Right lobe of liver (tissue), 6 donors: ENCODE results near the gene ANXA4. TPM values are rescaled to one million over a fixed set of nuclear protein-coding genes. Genes with fewer than 3 reads are reported as not detected.
"Not testable (repeated sequence)": the region's sequence is repeated elsewhere in the genome, so short reads cannot be mapped to it uniquely, and the experiment has no call there.

Experiments used
- ATAC-seq, 4 donors: fragments of 200-7000 bp; cut with Tn5 transposase; one replicate each; pipeline ENCODE4 v1.9.1; 2020; ENCODE audit warnings: mild to moderate bottlenecking in 4 of 4, moderate library complexity in 4 of 4
- DNase-seq, 3 donors: peaks; one replicate each; pipeline ENCODE4 v3.0.0-alpha.2; 2020
- H3K27ac ChIP-seq, 3 donors: fragments of 200-600 bp; one replicate each; pipeline ENCODE4 v1.8.0; 2022
- H3K27me3 ChIP-seq, 2 donors: fragments of 200-600 bp; one replicate each; pipeline ENCODE4 v1.8.0; 2022
- H3K36me3 ChIP-seq, 4 donors: fragments of 200-600 bp; sonication (generic) in 1 of 4; one replicate each; pipeline versions ENCODE4 v1.5.1 to v1.8.0; 2017 to 2022; ENCODE audit warnings: control low read depth in 1 of 4
- H3K4me1 ChIP-seq, 4 donors: fragments of 200-600 bp; sonication (generic) in 1 of 4; one replicate each; pipeline versions ENCODE4 v1.5.1 to v1.8.0; 2017 to 2022; ENCODE audit warnings: control low read depth in 1 of 4
- H3K4me3 ChIP-seq, 3 donors: fragments of 200-600 bp; one replicate each; pipeline ENCODE4 v1.8.0; 2022
- H3K9me3 ChIP-seq, 4 donors: fragments of 200-600 bp; sonication (generic) in 1 of 4; one replicate each; pipeline versions ENCODE4 v1.5.1 to v1.8.0; 2017 to 2022; ENCODE audit warnings: control low read depth in 1 of 4
- POLR2A ChIP-seq: fragments of 450-650 bp; IDR thresholded peaks from one replicate; pipeline ENCODE4 v1.6.1; 2017; ENCODE audit warnings: antibody characterized with exemption, mild to moderate bottlenecking
- WGBS: methylation state at CpG from one replicate; pipeline ENCODE4 v1.1.6; 2018; ENCODE audit warnings: low coverage, low lambda C conversion rate; ENCODE audit not compliant: insufficient coverage; ENCODE audit errors: missing lambda C conversion rate; 5-methylcytosine and 5-hydroxymethylcytosine counted together
- intact Hi-C, 2 donors: fragments of 100-400 bp; cut with DNase I; formaldehyde crosslinking; loops; one replicate each; pipeline versions ENCODE4 v1.11.2 to v1.14.1; 2022
- total RNA-seq, 6 experiments: library from RNA; depleted of rRNA in 2 of 6; stranded (reverse); fragments of >200 nt in 2 of 6; fragmentation: NEBNext Ultra II Directional in 3 of 6; extraction: Animal tissue kit (Norgen Biotek cat#: 25700) in 3 of 6; gene quantifications; one replicate each; pipeline versions ENCODE4 v1.1.0 to v1.2.4, GENCODE V29; 2016 to 2023
- TF ChIP-seq, protein P1 (sequence below), 4 donors: fragments of 200-600 bp in 3 of 4; fragments of 450-650 bp in 1 of 4; IDR thresholded peaks; one replicate each; pipeline versions ENCODE4 v1.5.1 to v1.8.0; 2016 to 2022; ENCODE audit warnings: antibody characterized with exemption in 4 of 4, mild to moderate bottlenecking in 2 of 4
- donor health status: DM: no; HTN: yes; CAD: no.
- donor health status: DM: no; HTN: no; CAD: no.
- donor health status: DM: no; HTN: no; CAD: no.
- donor health status: DM: no; HTN: yes; CAD: no.
- donor health status: DM: no; HTN: yes; CAD: no.

The ANXA4 gene
- total RNA-seq, 6 experiments from 2014 or later, result 53.5 to 173 (median 92.1) TPM

DNA sequence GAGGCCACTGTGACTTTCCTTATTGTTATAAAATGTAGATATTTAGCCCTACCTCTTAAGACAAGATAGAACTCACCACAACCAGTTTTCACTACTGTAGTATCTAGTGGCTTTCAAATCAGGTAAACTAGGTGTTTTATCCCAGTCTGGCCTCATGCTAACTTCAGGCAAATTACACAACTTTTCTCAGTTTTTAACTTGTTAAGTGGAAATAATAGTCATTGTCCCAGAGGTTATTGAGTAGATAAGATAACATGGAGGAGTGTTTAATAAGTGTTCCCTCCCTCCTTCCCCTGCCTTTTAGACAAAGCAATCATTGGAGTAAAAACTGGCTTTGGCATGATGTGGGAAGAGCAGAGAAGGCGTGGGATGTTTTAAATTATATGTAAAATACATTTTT lies 27.3 kb downstream of the ANXA4 start:
- no peaks in the 10 kb centered on the region for H3K27me3 ChIP-seq
- H3K4me1 ChIP-seq, result peaks cover 0 to 21% (median 6%) of the 10 kb centered on the region in 4 donors
- no peak for DNase-seq
- no peaks in the 10 kb centered on the region for H3K36me3 ChIP-seq
- H3K4me3 ChIP-seq, result no peak overlapping the region
- intact Hi-C loops, result no loop called here
- ATAC-seq, result no peak
- WGBS, result 86% methylated on average over 1 of the region's 1 CpG
- H3K27ac ChIP-seq, result peak overlapping the region in 1 of 3 donors; percentile 42
- TF ChIP-seq POLR2A, result no peak
- TF ChIP-seq, protein P1, sequence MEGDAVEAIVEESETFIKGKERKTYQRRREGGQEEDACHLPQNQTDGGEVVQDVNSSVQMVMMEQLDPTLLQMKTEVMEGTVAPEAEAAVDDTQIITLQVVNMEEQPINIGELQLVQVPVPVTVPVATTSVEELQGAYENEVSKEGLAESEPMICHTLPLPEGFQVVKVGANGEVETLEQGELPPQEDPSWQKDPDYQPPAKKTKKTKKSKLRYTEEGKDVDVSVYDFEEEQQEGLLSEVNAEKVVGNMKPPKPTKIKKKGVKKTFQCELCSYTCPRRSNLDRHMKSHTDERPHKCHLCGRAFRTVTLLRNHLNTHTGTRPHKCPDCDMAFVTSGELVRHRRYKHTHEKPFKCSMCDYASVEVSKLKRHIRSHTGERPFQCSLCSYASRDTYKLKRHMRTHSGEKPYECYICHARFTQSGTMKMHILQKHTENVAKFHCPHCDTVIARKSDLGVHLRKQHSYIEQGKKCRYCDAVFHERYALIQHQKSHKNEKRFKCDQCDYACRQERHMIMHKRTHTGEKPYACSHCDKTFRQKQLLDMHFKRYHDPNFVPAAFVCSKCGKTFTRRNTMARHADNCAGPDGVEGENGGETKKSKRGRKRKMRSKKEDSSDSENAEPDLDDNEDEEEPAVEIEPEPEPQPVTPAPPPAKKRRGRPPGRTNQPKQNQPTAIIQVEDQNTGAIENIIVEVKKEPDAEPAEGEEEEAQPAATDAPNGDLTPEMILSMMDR (IDR thresholded peaks at IDR 0.05), result no peak
- no peaks in the 10 kb centered on the region for H3K9me3 ChIP-seq

DNA sequence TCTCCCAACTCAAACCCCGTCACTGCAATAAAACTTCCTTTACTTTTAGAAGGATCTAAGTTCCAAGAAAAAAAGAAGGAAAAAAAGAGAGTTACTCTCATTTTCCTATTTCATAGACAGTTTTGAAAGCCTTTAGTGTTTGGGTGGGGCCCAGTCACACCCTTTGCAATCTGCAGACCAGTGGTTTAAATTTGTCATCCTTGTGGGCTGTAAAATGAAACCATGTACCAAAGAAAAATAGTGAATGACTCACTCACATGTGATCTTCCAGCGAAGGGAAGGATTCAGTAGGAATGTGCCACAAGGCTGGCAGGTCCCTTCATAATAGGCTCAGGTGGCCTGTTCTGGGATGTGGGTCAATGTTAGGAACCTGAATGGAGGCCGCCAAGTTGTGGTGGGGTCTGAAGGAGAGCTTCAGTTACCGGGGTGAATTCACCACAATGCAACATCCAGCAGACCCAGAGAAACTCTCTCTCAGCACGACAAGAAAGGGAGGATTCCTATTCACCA lies 28.3 kb downstream of the ANXA4 start:
- TF ChIP-seq, protein P1 (IDR thresholded peaks at IDR 0.05), result no peak
- no peak for TF ChIP-seq POLR2A
- ATAC-seq, result peak in 3 of 4 donors; percentile 13 to 78 (median 15)
- no peaks in the 10 kb centered on the region for H3K27me3 ChIP-seq
- no peaks in the 10 kb centered on the region for H3K9me3 ChIP-seq
- 57% methylated on average over 5 of the region's 5 CpGs for WGBS
- DNase-seq, result no peak
- no peaks in the 10 kb centered on the region for H3K36me3 ChIP-seq
- intact Hi-C loops, result no loop called here
- no peak overlapping the region for H3K4me3 ChIP-seq
- peak overlapping the region in 1 of 3 donors; percentile 4 for H3K27ac ChIP-seq
- H3K4me1 ChIP-seq, result peaks cover 1 to 31% (median 9%) of the 10 kb centered on the region in 4 donors

DNA sequence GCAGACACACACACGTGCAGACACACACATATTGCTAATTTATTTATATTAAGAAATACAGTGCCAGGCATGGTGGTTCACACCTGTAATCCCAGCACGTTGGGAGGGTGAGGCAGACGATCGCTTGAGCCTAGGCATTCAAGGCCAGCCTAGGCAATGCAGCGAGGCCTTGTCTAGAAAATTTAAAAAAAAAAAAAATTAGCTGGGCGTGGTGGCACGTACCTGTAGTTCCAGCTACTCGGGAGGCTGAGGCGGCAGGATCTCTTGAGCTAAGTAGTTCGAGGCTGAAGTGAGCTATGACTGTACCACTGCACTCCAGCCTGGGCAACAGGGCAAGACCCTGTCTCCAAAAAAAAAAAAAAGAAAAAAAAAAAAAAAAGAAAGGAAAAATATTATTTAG lies 28.8 kb downstream of the ANXA4 start:
- no peaks in the 10 kb centered on the region for H3K36me3 ChIP-seq
- TF ChIP-seq POLR2A, result no peak
- TF ChIP-seq, protein P1 (IDR thresholded peaks at IDR 0.05), result no peak
- WGBS, result 97% methylated on average over 10 of the region's 10 CpGs
- ATAC-seq, result no peak
- H3K4me3 ChIP-seq, result no peak overlapping the region
- DNase-seq, result no peak
- no peaks in the 10 kb centered on the region for H3K27me3 ChIP-seq
- H3K9me3 ChIP-seq, result no peaks in the 10 kb centered on the region
- H3K4me1 ChIP-seq, result peaks cover 3 to 36% (median 12%) of the 10 kb centered on the region in 4 donors
- no peak overlapping the region for H3K27ac ChIP-seq
- intact Hi-C loops, result no loop called here

- no peak overlapping the region for H3K4me3 ChIP-seq
- WGBS, result 100% methylated on average over 1 of the region's 1 CpG
- no peaks in the 10 kb centered on the region for H3K27me3 ChIP-seq
- no peaks in the 10 kb centered on the region for H3K36me3 ChIP-seq
- no peak for ATAC-seq
- DNase-seq, result no peak
- no peaks in the 10 kb centered on the region for H3K9me3 ChIP-seq
- peaks cover 3 to 40% (median 12%) of the 10 kb centered on the region in 4 donors for H3K4me1 ChIP-seq
- intact Hi-C loops, result no loop called here
- no peak overlapping the region for H3K27ac ChIP-seq
- no peak for TF ChIP-seq POLR2A
- TF ChIP-seq, protein P1 (IDR thresholded peaks at IDR 0.05), result no peak
Observed at GRCh38 chr2:69771461-69771860, 29.5 kb downstream of the ANXA4 start.

GRCh38 chr2:69773206-69773605 lies 31.3 kb downstream of the ANXA4 start:
- ATAC-seq, result peak in 1 of 4 donors; percentile 61
- intact Hi-C loops, result no loop called here
- no peaks in the 10 kb centered on the region for H3K36me3 ChIP-seq
- peaks cover 3 to 30% (median 10%) of the 10 kb centered on the region in 4 donors for H3K4me1 ChIP-seq
- TF ChIP-seq, protein P1 (IDR thresholded peaks at IDR 0.05), result no peak
- TF ChIP-seq POLR2A, result no peak
- H3K9me3 ChIP-seq, result no peaks in the 10 kb centered on the region
- DNase-seq, result no peak
- H3K27ac ChIP-seq, result peak overlapping the region in 1 of 3 donors; percentile 4
- no peaks in the 10 kb centered on the region for H3K27me3 ChIP-seq
- H3K4me3 ChIP-seq, result no peak overlapping the region

DNA sequence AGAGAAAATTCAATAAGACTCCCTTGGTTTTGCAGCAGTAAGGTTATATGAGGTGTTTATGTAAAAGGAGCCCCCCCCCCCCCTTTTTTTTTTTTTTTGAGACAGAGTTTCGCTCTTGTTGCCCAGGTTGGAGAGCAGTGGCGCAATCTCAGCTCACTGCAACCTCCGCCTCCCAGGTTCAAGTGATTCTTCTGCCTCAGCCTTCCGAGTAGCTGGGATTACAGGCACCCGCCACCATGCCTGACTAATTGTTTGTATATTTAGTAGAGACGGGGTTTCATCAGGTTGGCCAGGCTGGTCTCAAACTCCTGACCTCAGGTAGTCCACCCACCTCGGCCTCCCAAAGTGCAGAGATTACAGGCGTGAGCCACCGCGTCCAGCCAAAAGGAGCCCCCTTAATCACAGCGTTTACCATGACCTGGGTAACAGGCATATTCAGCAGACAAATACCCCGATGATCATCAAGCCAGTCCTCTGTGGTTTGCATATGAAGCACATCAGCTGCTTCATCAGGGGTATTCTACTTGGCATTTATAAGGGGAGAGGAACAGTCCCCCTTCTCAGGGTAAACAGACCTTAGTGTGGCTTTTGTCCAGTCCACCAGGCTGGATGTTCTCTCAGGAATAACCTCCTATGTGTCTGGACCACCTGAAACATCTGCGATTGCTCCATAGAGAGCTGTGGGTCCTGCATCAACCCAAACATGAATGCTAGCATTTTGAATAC lies 32.5 kb downstream of the ANXA4 start:
- intact Hi-C loops, H3K9me3 ChIP-seq, H3K36me3 ChIP-seq, DNase-seq, H3K27me3 ChIP-seq, H3K4me3 ChIP-seq: not testable (repeated sequence)
- H3K4me1 ChIP-seq, result peaks cover 3 to 28% (median 8%) of the 10 kb centered on the region in 4 donors
- no CpG with 5 or more reads among the region's 13 CpGs for WGBS
- H3K27ac ChIP-seq, result peak overlapping the region in 1 of 3 donors; percentile 22
- peak in 1 of 4 donors; percentile 9 for ATAC-seq
